Stimulated activated CD8-positive, alpha-beta memory T cell treated with anti-CD3 and anti-CD28 coated beads, Interleukin-4, amount 100 ng/mL, for 24 hours (primary cell): ENCODE measurements around the gene SETMAR.

Experiments used
- DNase-seq: peaks from one replicate; pipeline ENCODE4 v3.0.0-alpha.2; 2020; ENCODE audit warnings: low read depth

The SETMAR gene

GRCh38 chr3:4351164-4351855 is 48.1 kb downstream of the SETMAR start:
- DNase-seq: no peak

- no peak for DNase-seq
Observed at GRCh38 chr3:4351872-4352271, 48.7 kb downstream of the SETMAR start.

DNA sequence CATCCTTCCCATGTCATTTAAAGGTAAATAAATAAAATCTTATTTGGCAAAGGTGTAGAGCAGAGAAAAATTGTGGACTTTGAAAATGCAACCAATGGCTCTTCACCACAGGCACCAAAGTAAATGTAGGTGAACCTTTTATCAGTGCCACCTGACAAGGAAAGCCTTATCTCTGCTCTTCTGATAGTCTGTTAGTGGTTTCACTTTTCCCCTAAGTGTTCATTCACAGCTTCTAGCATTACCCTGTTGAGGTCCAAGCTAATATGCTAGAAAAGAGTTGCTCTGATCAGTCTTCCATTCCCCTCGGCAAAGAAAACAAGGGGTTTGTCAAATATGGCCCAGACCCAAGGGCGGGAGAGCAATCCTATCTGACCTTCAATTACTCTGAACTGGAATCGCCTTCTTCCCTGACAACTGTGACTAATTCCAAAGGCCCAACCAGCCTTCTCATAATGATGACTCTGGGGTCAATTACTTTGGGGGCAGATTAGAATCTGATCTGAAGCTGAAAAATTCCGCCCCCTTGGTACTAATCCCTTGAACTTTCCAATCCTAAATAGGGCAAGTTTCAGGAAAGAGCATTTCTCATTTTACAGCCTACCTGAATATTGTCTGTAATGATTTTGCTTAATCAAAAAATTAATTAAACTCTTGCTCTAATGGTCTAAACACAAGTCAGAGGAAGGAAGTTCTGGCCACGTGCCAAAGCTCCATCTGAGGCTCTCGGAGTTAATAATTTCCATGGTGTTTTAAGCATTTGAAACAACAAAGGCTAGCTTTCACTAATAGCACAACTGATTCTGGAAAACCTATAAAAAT is 52.4 kb downstream of the SETMAR start:
- DNase-seq: no peak

- DNase-seq: no peak
Observed at GRCh38 chr3:4356220-4356540, 53.0 kb downstream of the SETMAR start.

DNA sequence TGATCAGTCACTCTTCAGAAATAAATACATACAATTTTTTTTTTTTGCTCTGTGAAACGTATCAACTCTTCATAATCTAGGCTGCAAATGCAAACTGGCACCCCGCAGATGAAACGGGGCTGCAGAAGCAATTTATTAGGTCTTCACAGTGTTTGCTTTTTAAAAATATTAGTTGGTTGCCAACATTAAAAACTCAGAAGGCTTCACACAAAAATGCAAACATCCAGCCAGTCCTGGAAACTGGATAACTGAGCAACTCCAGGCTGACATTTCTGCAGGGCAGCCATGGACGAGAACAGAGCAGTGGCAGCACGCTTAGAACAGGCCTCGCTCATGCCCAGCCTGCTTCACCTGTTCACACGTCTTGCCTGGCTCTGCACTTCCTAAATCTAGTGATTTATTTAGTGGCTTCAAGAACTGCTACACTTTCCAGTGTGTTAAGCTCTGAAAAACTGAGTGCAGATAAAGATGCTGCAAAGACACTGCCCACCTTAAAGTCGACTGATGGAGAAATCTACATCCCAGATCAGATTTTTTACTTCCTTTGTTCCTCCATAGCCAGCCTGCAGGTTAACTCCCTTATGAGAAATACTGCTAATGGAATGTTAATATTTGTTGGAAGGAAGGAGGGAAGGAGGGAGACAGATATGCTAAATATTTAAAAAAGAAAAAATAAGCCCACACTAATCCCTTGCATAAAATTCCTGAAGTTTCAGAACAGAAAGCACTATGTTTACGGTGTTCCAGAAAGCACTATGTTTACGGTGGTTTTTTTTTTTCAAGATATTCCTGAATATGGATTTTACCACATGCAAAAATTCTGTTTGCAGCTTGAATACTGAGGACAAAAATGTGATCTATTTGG is 53.6 kb downstream of the SETMAR start:
- DNase-seq: no peak

GRCh38 chr3:4358273-4358672 is 55.1 kb downstream of the SETMAR start:
- no peak for DNase-seq

- no peak for DNase-seq
Observed at GRCh38 chr3:4359805-4360502, 56.8 kb downstream of the SETMAR start.

- no peak for DNase-seq
Observed at GRCh38 chr3:4360817-4361216, 57.6 kb downstream of the SETMAR start.

DNA sequence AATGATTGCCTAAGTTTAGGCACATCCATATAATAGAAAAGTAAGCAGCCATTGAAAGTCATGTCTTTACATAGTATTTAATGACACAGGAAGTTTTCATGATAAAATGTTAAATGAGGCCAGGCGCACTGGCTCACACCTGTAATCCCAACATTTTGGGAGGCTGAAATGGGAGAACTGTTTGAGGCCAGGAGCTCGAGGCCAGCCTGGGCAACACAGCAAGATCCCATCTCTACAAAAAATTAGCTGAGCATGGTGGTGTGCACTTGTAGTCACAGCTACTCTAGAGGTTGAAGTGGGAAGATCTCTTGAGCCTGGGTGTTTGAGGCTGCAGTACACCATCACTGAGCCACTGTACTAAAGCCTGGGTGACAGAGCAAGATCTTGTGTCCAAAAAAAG is 59.4 kb downstream of the SETMAR start:
- no peak for DNase-seq
